Activated effector memory CD4-positive, alpha-beta T cell treated with Interleukin-2 at 50 U/mL for 16 hours (primary cell): Measurements from ENCODE around the gene USP11.

Experiments used
- DNase-seq: peaks from one replicate; pipeline ENCODE4 v3.0.0-alpha.2; 2020

The USP11 gene

GRCh38 chrX:47226071-47226470 lies 6.7 kb upstream of the USP11 start:
- no peak for DNase-seq

DNA sequence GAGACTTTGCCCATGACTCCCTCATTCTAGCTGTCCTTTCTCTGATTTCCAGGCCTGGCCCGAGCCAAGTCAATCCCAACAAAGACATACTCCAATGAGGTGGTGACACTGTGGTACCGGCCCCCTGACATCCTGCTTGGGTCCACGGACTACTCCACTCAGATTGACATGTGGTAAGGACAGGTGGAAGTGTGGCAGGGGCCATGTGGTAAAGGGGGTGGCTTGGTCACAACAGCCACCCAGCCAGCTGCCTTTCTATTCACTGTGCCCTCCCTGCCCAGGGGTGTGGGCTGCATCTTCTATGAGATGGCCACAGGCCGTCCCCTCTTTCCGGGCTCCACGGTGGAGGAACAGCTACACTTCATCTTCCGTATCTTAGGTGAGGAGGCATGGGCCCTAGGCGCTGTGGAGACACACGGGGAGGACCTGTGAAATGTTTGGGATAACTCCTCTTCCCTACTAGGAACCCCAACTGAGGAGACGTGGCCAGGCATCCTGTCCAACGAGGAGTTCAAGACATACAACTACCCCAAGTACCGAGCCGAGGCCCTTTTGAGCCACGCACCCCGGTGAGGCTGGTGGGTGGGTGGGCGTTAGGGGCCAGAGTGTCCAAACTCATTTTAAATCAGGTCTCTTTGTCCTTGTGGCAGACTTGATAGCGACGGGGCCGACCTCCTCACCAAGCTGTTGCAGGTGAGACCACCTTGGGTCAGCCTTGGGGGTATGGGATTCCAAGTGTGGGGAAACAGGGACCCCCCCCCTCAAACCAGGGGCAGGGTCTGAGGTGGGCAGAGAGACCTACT lies 6.1 kb upstream of the USP11 start:
- DNase-seq: no peak

DNA sequence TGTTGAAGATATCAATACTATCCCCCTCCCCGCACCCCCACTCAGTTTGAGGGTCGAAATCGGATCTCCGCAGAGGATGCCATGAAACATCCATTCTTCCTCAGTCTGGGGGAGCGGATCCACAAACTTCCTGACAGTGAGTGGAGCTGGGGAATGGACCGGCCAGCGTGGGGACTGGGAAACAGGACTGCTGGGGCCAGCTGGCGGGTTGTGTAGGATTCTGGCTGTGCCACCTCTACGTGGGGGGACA lies 5.5 kb upstream of the USP11 start:
- no peak for DNase-seq

DNA sequence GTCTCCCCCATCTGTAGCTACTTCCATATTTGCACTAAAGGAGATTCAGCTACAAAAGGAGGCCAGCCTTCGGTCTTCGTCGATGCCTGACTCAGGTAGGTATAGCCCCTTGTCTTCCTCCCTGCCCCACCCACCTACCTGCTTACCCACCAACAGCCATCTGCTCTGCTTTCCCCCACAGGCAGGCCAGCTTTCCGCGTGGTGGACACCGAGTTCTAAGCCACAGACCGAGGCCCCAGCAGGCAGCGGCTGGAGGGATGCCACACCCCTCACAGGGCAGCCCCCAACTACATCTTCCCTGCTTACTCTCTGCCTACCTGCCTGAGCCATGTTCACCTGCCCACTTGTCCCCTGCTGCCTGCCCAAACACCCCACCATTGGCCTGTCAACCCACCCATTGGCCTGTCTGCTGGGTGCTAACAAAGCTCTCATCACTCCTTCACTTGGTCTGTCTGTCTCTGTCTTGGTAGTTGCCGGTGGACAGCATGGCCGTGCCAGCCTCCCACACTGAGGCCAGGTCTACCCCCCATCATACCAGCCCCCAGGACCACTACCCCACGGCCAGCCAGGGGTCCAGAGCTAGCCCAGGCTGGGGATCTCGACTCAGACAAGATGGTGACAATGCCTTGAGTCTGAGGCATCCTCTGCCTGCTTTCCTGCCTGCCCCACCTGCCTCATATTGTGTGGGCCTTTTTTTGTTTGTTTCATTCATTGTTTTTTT lies 4.1 kb upstream of the USP11 start:
- no peak for DNase-seq

DNA sequence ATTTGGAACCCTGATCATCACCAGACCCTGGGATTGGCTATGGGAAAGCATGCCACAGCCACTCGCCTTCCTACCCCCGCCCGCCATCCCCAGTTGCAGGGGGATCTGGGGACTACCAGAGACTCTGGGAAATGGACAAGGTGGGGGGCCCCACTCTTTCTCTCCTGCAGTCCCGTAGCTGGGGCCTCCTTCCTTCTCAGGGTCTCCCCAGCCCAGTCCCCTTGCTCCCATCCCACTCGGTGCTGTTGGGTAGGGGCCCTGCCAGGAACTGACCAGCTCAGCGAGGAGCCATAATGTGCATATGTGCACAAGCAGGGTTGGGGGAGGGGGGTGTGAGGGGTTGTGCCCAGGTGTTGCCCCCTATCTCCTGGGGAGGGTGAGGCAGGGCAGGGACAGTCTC lies 3.4 kb upstream of the USP11 start:
- DNase-seq: no peak

DNA sequence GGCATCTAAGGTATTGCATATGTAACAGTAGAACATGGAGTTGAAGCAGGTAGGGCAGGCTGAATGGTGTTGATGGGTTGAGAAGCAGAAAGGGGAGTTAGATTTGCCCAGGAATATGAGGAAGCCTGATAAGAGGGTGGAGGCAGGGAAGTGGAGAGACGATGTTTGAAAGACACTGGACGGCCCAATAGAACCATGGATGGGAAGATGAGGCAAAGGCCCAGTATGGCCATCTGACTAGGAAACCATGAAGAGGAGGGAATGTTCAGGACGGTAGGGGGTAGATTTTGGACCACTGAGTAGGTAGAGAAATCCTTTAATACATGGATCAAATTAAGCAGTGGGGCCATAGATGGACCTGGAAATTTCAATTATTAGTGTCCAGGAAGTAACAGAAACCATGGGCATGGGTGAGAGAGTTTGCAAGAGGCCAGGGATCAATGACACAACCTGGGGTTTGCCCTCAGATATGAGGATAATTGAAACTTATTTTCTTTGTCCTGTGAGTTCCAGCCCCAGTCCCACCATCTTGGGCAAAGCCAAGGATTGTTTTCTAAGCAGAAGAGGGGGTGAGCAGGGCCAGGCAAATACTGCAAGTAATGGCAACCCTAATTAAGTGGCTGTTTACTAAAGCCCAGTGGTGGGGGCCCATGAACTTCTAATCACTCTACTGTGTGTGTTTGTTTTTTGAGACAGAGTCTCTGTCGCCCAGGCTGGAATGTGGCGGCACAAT lies 2.5 kb upstream of the USP11 start:
- no peak for DNase-seq

- DNase-seq: no peak
These were observed 1.6 kb upstream of the USP11 start for GRCh38 chrX:47231167-47231566.

DNA sequence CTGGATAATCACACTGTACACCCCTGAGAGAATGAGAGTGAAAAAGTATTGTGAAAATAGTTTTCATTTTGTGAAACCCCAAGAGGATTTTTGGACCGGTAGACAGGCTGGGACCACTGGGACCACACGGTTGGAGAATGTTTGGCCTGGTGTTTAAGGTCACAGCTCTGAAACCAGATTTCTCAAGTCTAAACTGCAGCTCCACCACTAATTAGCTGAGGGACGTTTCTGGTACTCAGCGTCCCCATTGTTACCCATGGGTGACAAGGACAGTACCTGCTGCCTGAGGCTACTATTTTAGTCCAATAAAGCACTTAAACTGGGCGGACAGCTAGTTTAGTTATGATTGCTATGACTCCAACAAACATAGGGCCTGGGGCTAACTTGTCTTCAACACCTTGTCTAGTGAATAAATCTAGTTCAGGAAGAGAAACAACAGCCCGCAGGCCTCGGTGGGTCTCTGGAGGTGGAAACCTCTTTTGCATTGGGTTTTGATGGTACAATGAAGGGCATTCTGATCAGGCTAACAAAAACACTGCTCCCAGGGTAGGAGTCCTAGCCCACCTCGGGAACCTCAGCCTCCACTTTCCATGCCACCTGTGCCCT lies 509 bp upstream of the USP11 start:
- no peak for DNase-seq

DNA sequence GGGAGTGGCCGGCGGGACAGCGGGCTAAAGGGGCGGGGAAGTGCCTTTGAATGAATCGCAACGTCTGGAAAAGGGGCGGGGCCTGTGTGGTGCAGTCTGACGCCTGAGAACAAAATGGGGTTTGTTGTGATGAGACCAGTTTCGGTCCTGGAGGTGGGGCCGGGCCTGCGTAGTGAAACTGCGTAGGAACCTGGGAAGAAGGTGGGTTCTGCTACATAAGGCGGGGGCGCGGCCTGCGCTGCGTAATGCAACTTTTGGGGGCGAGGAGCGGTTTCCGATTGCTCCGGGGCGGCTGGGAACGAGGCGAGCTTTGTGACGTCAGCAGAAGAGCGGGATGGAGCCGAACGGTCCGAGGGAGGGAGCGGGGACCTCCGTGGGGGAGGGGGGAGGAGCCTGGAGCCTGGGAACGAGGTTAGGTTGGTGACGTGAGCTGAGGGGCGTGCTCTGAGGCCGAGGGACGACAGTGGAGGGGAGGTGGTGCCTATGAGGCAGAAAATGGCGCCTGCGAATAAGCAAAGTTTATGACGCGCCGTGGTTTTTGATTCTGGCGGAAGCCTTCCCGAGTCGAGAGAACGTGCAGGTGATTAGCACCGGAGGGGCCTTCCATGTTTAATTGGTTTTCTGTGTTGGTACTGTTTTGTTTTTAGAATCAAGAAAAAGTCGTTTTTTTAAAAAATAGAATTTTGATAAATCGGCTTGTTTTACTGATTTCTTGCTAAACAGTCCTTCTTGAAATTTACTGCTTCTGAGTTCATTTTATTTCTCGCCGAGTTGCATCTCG lies 714 bp downstream of the USP11 start:
- peak; percentile 88 for DNase-seq

GRCh38 chrX:47234583-47234982 lies 1.8 kb downstream of the USP11 start:
- DNase-seq: no peak

GRCh38 chrX:47235691-47236103 lies 2.9 kb downstream of the USP11 start:
- no peak for DNase-seq

DNA sequence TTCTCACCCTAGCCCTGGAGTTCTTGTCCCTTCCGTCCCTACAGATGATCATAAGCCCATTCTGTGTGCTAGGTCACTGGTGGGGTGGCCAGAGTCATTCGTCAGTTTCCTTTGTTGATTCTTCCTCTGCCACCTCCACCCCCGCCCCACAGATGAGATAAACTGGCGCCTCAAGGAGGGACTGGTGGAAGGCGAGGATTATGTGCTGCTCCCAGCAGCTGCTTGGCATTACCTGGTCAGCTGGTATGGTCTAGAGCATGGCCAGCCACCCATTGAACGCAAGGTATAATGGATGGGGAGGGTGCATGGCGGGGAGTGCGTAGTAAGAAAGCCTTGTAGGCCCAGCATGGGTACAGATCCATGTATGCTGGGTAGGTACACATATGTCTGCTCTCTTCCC lies 6.4 kb downstream of the USP11 start:
- no peak for DNase-seq

DNA sequence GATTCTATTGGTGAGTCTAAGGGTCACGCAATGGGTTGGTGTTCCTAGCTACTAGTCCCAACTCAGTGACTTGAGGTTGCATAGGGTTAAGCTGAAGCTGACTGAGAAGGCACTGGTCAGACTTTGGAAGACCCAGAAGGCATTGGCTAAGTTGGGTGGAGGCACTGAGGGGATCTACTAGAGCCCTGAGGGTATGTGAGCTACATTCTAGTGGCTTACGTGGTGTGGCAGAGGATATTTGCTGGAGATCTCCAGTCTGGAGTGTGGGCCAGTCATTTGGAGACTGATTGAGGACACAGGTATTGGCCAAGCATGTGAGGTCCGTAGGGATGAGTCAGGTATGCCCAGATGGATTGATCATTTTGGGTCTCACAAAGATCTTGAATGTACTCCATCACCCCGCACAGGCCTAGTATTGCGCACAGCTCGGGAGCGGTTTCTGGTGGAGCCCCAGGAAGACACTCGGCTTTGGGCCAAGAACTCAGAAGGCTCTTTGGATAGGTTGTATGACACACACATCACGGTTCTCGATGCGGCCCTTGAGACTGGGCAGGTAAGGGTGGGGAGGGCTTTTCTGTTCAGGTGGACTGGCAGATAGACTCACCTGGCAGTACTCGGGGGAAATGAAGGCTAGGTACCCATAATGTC lies 7.2 kb downstream of the USP11 start:
- DNase-seq: no peak

- no peak for DNase-seq
These were observed 7.8 kb downstream of the USP11 start for GRCh38 chrX:47240619-47241018.

DNA sequence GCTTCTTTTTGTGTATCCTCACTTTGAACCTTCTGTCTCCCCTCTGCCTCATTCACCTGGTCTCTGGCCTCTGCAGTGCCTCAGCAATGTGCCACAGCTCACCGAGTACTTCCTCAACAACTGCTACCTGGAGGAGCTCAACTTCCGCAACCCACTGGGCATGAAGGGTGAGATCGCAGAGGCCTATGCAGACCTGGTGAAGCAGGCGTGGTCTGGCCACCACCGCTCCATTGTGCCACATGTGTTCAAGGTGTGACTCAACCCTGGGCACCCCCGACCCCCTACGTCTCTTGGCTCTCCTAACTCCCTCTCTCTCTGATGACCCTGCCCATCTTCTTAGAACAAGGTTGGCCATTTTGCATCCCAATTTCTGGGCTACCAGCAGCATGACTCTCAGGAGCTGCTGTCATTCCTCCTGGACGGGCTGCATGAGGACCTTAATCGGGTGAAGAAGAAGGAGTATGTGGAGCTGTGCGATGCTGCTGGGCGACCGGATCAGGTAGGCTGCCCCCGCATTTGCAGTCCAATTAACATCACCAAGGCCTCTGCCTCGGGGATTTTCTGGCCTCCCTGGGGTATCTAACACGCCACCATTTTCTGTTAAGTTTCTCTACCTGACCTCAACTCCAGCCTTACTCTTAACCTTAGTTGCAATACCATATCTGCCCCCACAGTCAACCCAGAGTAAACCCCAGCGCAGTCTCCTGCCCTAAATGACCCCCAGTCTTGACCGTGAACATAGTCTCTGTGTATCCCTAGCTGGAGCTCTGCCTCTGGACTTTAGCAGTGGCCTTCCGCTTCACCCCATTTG lies 8.6 kb downstream of the USP11 start:
- DNase-seq: no peak

GRCh38 chrX:47242321-47242720 lies 9.5 kb downstream of the USP11 start:
- no peak for DNase-seq

DNA sequence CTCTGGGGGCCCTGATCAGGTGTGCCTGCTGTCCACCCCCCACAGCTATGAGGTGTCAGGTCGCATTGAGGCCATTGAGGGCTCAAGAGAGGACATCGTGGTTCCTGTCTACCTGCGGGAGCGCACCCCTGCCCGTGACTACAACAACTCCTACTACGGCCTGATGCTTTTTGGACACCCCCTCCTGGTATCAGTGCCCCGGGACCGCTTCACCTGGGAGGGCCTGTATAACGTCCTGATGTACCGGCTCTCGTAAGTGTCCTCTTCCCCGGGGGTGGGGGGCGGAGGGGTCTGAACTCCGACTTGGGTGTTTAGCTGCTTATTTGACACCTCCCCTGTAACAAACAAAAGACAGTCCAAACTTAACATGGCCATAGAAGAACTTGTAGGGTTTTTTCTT lies 10.5 kb downstream of the USP11 start:
- DNase-seq: no peak

GRCh38 chrX:47244676-47245075 lies 11.9 kb downstream of the USP11 start:
- no peak for DNase-seq

DNA sequence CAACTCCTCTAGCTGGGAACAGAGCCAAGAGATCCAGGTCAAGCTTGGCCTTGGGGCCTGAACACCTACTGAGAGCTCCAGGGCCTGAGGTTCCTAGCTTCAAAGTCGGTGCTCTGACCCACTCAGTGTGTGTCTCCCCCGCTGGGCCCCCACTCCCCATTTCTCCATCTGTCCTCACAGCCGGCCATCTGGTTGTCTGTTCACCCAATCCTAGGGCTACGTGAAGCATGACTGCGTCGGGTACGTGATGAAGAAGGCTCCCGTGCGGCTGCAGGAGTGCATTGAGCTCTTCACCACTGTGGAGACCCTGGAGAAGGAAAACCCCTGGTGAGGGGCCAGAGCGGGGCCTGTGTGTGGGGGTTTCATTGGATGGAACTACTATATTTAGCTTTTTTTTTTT lies 12.3 kb downstream of the USP11 start:
- no peak for DNase-seq

DNA sequence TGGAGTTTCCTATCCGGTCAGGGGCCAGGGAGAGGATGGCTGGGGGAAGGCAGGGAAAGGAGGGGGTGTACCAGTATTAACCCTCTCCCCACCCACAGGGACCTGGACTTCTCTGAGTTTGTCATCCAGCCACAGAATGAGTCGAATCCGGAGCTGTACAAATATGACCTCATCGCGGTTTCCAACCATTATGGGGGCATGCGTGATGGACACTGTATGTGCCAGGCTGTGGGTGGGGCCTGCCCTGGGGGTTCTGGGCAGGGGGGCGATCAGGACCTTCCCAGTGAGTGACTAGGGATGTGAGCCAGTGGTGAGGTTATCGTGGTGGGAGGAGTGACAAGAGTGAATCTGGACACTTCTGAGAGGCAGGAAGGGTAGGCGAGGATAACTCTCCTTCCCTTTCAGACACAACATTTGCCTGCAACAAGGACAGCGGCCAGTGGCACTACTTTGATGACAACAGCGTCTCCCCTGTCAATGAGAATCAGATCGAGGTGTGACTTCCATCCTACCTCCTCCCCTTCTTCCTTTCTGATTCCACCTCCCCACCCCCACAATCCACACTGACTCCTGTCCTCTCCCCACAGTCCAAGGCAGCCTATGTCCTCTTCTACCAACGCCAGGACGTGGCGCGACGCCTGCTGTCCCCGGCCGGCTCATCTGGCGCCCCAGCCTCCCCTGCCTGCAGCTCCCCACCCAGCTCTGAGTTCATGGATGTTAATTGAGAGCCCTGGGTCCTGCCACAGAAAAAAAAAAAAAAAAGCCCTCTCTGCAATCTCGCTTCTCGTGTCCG lies 14.6 kb downstream of the USP11 start:
- DNase-seq: no peak

- DNase-seq: no peak
These were observed 15.2 kb downstream of the USP11 start for GRCh38 chrX:47247999-47248320.
